ENCODE data around the gene PLEKHO2. TPM values are rescaled to one million over a fixed set of nuclear protein-coding genes. Genes with fewer than 3 reads are reported as not detected.

The PLEKHO2 gene
- total and polyA plus RNA-seq, 2 experiments from 2014 or later: 9.0 to 29.4 TPM

DNA sequence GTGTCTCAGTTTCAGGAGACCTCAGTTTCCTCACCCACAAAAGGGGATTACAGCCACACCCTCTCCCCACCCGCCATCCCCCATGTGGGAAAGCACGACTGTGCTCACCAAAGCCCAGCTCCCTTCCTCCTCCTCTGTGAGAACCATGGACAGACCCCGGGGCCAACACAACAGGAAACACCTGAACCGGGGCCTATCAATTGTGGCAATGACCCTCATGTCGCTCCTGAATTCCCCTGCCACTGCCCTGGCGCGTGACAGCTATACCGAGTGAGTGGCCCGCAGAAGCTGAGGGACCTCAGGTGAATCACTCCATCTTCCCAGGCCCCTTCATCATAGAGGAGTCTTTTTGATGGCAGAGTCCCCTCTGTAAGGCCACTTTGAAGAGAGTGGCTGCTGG, 28.6 kb downstream of the PLEKHO2 start:
- Histone ChIP-seq H3K4me2 (no peak overlapping the region), H3K36me3 (ENCODE audit: insufficient read depth) (no peaks in the 10 kb centered on the region), H4K20me1 (replicated peaks; ENCODE audit: insufficient read depth) (no peaks in the 10 kb centered on the region), H3F3A (replicated peaks; ENCODE audit: low read depth) (0 out of 2 replicates have a peak, but pooled peaks cover 6% of the 10 kb centered on the region), H3K4me1 (ENCODE audit: insufficient read depth) (peaks cover 36% of the 10 kb centered on the region), H3K27me3 (ENCODE audit: insufficient read depth) (no peaks in the 10 kb centered on the region), H3K4me3 (no peak overlapping the region), H2AFZ (no peak overlapping the region), H3K79me2 (replicated peaks; ENCODE audit: insufficient read depth) (no peaks in the 10 kb centered on the region), H3K9me2 (ENCODE audit: insufficient read depth) (peaks cover 4% of the 10 kb centered on the region; the same call in 1 of the 2 replicates), H3K27ac (ENCODE audit: low read depth) (no peak overlapping the region)
- no peak overlapping the region for H3K27ac Mint-ChIP-seq
- H3K36me3 Mint-ChIP-seq (ENCODE audit: low read depth): peaks cover 13% of the 10 kb centered on the region
- H3K4me1 Mint-ChIP-seq: peaks cover 44% of the 10 kb centered on the region
- ATAC-seq (no peak), DNase-seq (ENCODE audit: low spot score) (no peak)
- no peaks in the 10 kb centered on the region; the same call in 1 of the 3 replicates for H3K9me3 Mint-ChIP-seq
- no peak overlapping the region for H3K4me3 Mint-ChIP-seq
- TF ChIP-seq, protein P1, sequence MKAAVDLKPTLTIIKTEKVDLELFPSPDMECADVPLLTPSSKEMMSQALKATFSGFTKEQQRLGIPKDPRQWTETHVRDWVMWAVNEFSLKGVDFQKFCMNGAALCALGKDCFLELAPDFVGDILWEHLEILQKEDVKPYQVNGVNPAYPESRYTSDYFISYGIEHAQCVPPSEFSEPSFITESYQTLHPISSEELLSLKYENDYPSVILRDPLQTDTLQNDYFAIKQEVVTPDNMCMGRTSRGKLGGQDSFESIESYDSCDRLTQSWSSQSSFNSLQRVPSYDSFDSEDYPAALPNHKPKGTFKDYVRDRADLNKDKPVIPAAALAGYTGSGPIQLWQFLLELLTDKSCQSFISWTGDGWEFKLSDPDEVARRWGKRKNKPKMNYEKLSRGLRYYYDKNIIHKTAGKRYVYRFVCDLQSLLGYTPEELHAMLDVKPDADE (IDR thresholded peaks at IDR 0.05): no peak
- TF ChIP-seq, protein P2, sequence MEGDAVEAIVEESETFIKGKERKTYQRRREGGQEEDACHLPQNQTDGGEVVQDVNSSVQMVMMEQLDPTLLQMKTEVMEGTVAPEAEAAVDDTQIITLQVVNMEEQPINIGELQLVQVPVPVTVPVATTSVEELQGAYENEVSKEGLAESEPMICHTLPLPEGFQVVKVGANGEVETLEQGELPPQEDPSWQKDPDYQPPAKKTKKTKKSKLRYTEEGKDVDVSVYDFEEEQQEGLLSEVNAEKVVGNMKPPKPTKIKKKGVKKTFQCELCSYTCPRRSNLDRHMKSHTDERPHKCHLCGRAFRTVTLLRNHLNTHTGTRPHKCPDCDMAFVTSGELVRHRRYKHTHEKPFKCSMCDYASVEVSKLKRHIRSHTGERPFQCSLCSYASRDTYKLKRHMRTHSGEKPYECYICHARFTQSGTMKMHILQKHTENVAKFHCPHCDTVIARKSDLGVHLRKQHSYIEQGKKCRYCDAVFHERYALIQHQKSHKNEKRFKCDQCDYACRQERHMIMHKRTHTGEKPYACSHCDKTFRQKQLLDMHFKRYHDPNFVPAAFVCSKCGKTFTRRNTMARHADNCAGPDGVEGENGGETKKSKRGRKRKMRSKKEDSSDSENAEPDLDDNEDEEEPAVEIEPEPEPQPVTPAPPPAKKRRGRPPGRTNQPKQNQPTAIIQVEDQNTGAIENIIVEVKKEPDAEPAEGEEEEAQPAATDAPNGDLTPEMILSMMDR (conservative IDR thresholded peaks at IDR 0.05; ENCODE audit: low read depth in 2 of 2): no peak
- TF ChIP-seq POLR2AphosphoS5 (IDR thresholded peaks at IDR 0.05; ENCODE audit: low read depth) (no peak), EZH2phosphoT487 (IDR thresholded peaks at IDR 0.05; ENCODE audit: unreplicated experiment) (no peak), CREB1 (CRISPR knock-in tag; IDR thresholded peaks at IDR 0.05; ENCODE audit: low read depth) (no peak), STAT1 (IDR thresholded peaks at IDR 0.05; ENCODE audit: unreplicated experiment) (no peak), EZH2 (IDR thresholded peaks at IDR 0.05; ENCODE audit: low read depth, unreplicated experiment) (no peak), ZNF331 (CRISPR knock-in tag; IDR thresholded peaks at IDR 0.05; ENCODE audit: low read depth) (no peak), ZNF114 (CRISPR knock-in tag; IDR thresholded peaks at IDR 0.05) (no peak), ZNF462 (CRISPR knock-in tag; IDR thresholded peaks at IDR 0.05) (no peak), NANOG (IDR thresholded peaks at IDR 0.05; ENCODE audit: borderline replicate concordance) (no peak), REST (IDR thresholded peaks at IDR 0.05; ENCODE audit: unreplicated experiment) (no peak)
- H3K27me3 Mint-ChIP-seq (ENCODE audit: insufficient read depth, low read depth, poor library complexity): peaks cover 23% of the 10 kb centered on the region
